Measurements from ENCODE around the gene ATP6V1B1. TPM values are rescaled to one million over a fixed set of nuclear protein-coding genes. Genes with fewer than 3 reads are reported as not detected.
A peak's percentile ranks its signal among the peaks of the same experiment; 100 is the strongest.

Gene ATP6V1B1
- total and polyA plus RNA-seq, 9 of the 15 experiments (the other 6 are each of a cell fraction or from before 2014, with no cell fraction given) = not detected

DNA sequence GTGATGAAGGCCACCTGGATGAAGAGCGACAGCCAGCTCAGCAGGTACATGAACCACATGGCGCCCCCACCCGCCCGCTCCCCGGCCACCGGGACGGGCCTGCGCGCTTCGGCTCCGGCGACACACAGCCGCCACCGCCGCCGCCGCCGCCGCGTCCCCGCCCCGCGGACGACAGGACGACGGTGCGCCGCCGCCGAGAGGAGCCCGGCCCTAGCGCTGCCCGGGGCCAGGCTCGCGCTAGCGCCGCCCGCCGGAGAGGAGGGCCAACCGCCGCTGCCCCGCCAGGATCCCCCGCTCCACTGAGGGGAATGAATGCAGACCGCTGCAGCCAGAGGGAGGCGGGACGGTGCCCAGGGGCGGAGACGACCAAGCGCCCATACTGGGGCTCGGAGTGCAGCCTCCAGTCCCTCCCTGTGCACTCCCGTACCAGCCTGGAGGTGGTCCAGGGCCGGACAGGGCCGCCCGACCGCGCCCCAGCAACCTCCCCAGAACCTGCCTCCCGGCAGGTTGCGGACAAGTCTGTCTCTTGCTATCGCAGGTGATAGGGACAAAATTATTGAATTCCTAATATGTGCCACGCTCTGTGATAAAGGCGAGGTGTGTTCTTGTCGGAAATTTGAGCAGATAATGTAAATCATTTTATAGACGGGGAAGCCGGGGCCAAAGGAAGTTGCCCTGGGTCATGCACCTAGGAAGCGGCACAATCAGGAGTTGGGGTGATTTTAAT, 59.2 kb downstream of the ATP6V1B1 start, which contains the start of gene TEX261 (continued):
- TF ChIP-seq CTBP1 (IDR thresholded peaks at IDR 0.05; ENCODE audit: borderline replicate concordance) (peak; percentile 72; the same call in 1 of the 2 replicates), ZNF764 (CRISPR knock-in tag; IDR thresholded peaks at IDR 0.05; ENCODE audit: low read depth) (no peak), MECOM (CRISPR knock-in tag; IDR thresholded peaks at IDR 0.05) (no peak), ZNF23 (CRISPR knock-in tag; IDR thresholded peaks at IDR 0.05) (no peak), NR2C1 (IDR thresholded peaks at IDR 0.05) (no peak), NR2C1 (tag; IDR thresholded peaks at IDR 0.05) (no peak), HNRNPUL1 (IDR thresholded peaks at IDR 0.05; ENCODE audit: low read length) (no peak), ZNF282 (CRISPR knock-in tag; IDR thresholded peaks at IDR 0.05) (no peak), RBM34 (IDR thresholded peaks at IDR 0.05; ENCODE audit: borderline replicate concordance, insufficient read depth, low read length) (no peak), MBD2 (IDR thresholded peaks at IDR 0.05; ENCODE audit: borderline replicate concordance, low read depth) (no peak), SIN3B (IDR thresholded peaks at IDR 0.05; ENCODE audit: low read depth) (peak; percentile 76), PTBP1 (IDR thresholded peaks at IDR 0.05; ENCODE audit: low read depth, low read length) (no peak), MTA3 (IDR thresholded peaks at IDR 0.05; ENCODE audit: borderline replicate concordance) (no peak; the same call in 1 of the 2 replicates), MYBL2 (IDR thresholded peaks at IDR 0.05; ENCODE audit: low read depth) (no peak), MYBL2 (CRISPR knock-in tag; IDR thresholded peaks at IDR 0.05; ENCODE audit: borderline replicate concordance) (no peak), PTRF (tag; IDR thresholded peaks at IDR 0.05) (no peak), BRF1 (IDR thresholded peaks at IDR 0.05; ENCODE audit: borderline replicate concordance, extremely low read depth, insufficient read length) (no peak)
- TF ChIP-seq, protein P1, sequence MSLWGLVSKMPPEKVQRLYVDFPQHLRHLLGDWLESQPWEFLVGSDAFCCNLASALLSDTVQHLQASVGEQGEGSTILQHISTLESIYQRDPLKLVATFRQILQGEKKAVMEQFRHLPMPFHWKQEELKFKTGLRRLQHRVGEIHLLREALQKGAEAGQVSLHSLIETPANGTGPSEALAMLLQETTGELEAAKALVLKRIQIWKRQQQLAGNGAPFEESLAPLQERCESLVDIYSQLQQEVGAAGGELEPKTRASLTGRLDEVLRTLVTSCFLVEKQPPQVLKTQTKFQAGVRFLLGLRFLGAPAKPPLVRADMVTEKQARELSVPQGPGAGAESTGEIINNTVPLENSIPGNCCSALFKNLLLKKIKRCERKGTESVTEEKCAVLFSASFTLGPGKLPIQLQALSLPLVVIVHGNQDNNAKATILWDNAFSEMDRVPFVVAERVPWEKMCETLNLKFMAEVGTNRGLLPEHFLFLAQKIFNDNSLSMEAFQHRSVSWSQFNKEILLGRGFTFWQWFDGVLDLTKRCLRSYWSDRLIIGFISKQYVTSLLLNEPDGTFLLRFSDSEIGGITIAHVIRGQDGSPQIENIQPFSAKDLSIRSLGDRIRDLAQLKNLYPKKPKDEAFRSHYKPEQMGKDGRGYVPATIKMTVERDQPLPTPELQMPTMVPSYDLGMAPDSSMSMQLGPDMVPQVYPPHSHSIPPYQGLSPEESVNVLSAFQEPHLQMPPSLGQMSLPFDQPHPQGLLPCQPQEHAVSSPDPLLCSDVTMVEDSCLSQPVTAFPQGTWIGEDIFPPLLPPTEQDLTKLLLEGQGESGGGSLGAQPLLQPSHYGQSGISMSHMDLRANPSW (CRISPR knock-in tag; IDR thresholded peaks at IDR 0.05) = no peak
- TF ChIP-seq, protein P2, sequence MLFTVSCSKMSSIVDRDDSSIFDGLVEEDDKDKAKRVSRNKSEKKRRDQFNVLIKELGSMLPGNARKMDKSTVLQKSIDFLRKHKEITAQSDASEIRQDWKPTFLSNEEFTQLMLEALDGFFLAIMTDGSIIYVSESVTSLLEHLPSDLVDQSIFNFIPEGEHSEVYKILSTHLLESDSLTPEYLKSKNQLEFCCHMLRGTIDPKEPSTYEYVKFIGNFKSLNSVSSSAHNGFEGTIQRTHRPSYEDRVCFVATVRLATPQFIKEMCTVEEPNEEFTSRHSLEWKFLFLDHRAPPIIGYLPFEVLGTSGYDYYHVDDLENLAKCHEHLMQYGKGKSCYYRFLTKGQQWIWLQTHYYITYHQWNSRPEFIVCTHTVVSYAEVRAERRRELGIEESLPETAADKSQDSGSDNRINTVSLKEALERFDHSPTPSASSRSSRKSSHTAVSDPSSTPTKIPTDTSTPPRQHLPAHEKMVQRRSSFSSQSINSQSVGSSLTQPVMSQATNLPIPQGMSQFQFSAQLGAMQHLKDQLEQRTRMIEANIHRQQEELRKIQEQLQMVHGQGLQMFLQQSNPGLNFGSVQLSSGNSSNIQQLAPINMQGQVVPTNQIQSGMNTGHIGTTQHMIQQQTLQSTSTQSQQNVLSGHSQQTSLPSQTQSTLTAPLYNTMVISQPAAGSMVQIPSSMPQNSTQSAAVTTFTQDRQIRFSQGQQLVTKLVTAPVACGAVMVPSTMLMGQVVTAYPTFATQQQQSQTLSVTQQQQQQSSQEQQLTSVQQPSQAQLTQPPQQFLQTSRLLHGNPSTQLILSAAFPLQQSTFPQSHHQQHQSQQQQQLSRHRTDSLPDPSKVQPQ (CRISPR knock-in tag; IDR thresholded peaks at IDR 0.05; ENCODE audit: borderline replicate concordance) = no peak
- TF ChIP-seq, protein P3, sequence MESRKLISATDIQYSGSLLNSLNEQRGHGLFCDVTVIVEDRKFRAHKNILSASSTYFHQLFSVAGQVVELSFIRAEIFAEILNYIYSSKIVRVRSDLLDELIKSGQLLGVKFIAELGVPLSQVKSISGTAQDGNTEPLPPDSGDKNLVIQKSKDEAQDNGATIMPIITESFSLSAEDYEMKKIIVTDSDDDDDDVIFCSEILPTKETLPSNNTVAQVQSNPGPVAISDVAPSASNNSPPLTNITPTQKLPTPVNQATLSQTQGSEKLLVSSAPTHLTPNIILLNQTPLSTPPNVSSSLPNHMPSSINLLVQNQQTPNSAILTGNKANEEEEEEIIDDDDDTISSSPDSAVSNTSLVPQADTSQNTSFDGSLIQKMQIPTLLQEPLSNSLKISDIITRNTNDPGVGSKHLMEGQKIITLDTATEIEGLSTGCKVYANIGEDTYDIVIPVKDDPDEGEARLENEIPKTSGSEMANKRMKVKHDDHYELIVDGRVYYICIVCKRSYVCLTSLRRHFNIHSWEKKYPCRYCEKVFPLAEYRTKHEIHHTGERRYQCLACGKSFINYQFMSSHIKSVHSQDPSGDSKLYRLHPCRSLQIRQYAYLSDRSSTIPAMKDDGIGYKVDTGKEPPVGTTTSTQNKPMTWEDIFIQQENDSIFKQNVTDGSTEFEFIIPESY (CRISPR knock-in tag; IDR thresholded peaks at IDR 0.05) = no peak
- TF ChIP-seq, protein P4, sequence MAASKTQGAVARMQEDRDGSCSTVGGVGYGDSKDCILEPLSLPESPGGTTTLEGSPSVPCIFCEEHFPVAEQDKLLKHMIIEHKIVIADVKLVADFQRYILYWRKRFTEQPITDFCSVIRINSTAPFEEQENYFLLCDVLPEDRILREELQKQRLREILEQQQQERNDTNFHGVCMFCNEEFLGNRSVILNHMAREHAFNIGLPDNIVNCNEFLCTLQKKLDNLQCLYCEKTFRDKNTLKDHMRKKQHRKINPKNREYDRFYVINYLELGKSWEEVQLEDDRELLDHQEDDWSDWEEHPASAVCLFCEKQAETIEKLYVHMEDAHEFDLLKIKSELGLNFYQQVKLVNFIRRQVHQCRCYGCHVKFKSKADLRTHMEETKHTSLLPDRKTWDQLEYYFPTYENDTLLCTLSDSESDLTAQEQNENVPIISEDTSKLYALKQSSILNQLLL (CRISPR knock-in tag; IDR thresholded peaks at IDR 0.05; ENCODE audit: borderline replicate concordance) = no peak
